Endodermal cell (in vitro differentiated cells): ENCODE results near the gene SSC5D. TPM values are rescaled to one million over a fixed set of nuclear protein-coding genes. Genes with fewer than 3 reads are reported as not detected.

ENCODE experiments used
- DNase-seq: peaks from one replicate; pipeline ENCODE4 v3.0.0-alpha.2; 2017
- H3K27ac ChIP-seq: 2 replicates; pipeline ENCODE4 v1.5.1; 2013; ENCODE audit warnings: mild to moderate bottlenecking, low read depth, low read length, moderate library complexity
- H3K27me3 ChIP-seq: 2 replicates; pipeline ENCODE4 v1.6.1; 2013; ENCODE audit warnings: mild to moderate bottlenecking, low read length, moderate library complexity; ENCODE audit not compliant: insufficient read depth, control insufficient read depth, poor library complexity, severe bottlenecking
- H3K36me3 ChIP-seq: 2 replicates; pipeline ENCODE4 v1.7.0; 2013; ENCODE audit warnings: mild to moderate bottlenecking, low read length, moderate library complexity; ENCODE audit not compliant: control insufficient read depth, insufficient read depth
- H3K4me1 ChIP-seq: one replicate; pipeline ENCODE4 v1.7.0; 2013; ENCODE audit warnings: low read length; ENCODE audit not compliant: control insufficient read depth, insufficient read depth
- H3K4me3 ChIP-seq: 2 replicates; pipeline ENCODE4 v1.5.1; 2013; ENCODE audit warnings: mild to moderate bottlenecking, low read length, moderate library complexity
- H3K9ac ChIP-seq: 2 replicates; pipeline ENCODE4 v1.6.1; 2013; ENCODE audit warnings: mild to moderate bottlenecking, low read length, moderate library complexity; ENCODE audit not compliant: poor library complexity, severe bottlenecking; ENCODE audit errors: extremely low read depth
- H3K9me3 ChIP-seq: 2 replicates; pipeline ENCODE4 v1.6.1; 2013; ENCODE audit warnings: mild to moderate bottlenecking, low read length, moderate library complexity; ENCODE audit not compliant: control insufficient read depth
- H3K27ac Mint-ChIP-seq: 2 replicates; pipeline ENCODE4 v1.8.0; 2020; ENCODE audit warnings: mixed read lengths
- H3K27me3 Mint-ChIP-seq: 2 replicates; pipeline ENCODE4 v1.8.0; 2021; ENCODE audit warnings: mild to moderate bottlenecking, mixed read lengths; ENCODE audit not compliant: insufficient read depth
- H3K36me3 Mint-ChIP-seq: 2 replicates; pipeline ENCODE4 v1.8.0; 2020; ENCODE audit warnings: low read depth, mixed read lengths
- H3K4me1 Mint-ChIP-seq: 2 replicates; pipeline ENCODE4 v1.8.0; 2020; ENCODE audit warnings: mixed read lengths
- H3K4me3 Mint-ChIP-seq: 2 replicates; pipeline ENCODE4 v1.8.0; 2020; ENCODE audit warnings: mild to moderate bottlenecking, moderate library complexity, mixed read lengths
- H3K9me3 Mint-ChIP-seq: 2 replicates; pipeline ENCODE4 v1.8.0; 2020; ENCODE audit warnings: mild to moderate bottlenecking, mixed read lengths
- WGBS, 2 experiments: methylation state at CpG; one replicate each; pipeline versions ENCODE4 v1.1.5 to v1.1.7; 2013; ENCODE audit warnings: missing lambda C conversion rate in 2 of 2, mixed read lengths in 1 of 2; ENCODE audit not compliant: insufficient coverage in 1 of 2, insufficient read length in 1 of 2; 5-methylcytosine and 5-hydroxymethylcytosine counted together
- total RNA-seq, 2 donors: library from RNA; stranded (reverse); fragmentation: NEBNext Ultra II Directional in 1 of 2; extraction: Animal tissue kit (Norgen Biotek cat#: 25700) in 1 of 2; gene quantifications; 2 replicates in 1 of 2; 3 replicates in 1 of 2; pipeline ENCODE4 v1.2.1, GENCODE V29; 2021
- TF ChIP-seq, protein P1 (sequence below): fragments of 200-600 bp; sonication (generic); conservative IDR thresholded peaks from 2 replicates; pipeline ENCODE4 v1.5.0; 2021; ENCODE audit warnings: antibody characterized with exemption, mild to moderate bottlenecking

Gene SSC5D
- total RNA-seq, 2 donors from 2014 or later: 1.4 to 2.4 TPM

GRCh38 chr19:55451163-55451964 is 36.9 kb upstream of the SSC5D start:
- no peak overlapping the region for H3K9ac ChIP-seq
- peaks cover 35% of the 10 kb centered on the region for H3K27me3 Mint-ChIP-seq
- H3K4me3 ChIP-seq: no peak overlapping the region
- TF ChIP-seq, protein P1, sequence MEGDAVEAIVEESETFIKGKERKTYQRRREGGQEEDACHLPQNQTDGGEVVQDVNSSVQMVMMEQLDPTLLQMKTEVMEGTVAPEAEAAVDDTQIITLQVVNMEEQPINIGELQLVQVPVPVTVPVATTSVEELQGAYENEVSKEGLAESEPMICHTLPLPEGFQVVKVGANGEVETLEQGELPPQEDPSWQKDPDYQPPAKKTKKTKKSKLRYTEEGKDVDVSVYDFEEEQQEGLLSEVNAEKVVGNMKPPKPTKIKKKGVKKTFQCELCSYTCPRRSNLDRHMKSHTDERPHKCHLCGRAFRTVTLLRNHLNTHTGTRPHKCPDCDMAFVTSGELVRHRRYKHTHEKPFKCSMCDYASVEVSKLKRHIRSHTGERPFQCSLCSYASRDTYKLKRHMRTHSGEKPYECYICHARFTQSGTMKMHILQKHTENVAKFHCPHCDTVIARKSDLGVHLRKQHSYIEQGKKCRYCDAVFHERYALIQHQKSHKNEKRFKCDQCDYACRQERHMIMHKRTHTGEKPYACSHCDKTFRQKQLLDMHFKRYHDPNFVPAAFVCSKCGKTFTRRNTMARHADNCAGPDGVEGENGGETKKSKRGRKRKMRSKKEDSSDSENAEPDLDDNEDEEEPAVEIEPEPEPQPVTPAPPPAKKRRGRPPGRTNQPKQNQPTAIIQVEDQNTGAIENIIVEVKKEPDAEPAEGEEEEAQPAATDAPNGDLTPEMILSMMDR: no peak
- peaks cover 3% of the 10 kb centered on the region for H3K4me1 Mint-ChIP-seq
- H3K27ac Mint-ChIP-seq: no peak overlapping the region
- 1 to 2% methylated on average over 24 to 77 of the region's 80 CpGs for WGBS, 2 experiments
- DNase-seq: peak; percentile 67
- H3K9me3 Mint-ChIP-seq: no peaks in the 10 kb centered on the region
- H3K36me3 Mint-ChIP-seq: peaks cover 14% of the 10 kb centered on the region
- H3K9me3 ChIP-seq: no peaks in the 10 kb centered on the region
- H3K36me3 ChIP-seq: no peaks in the 10 kb centered on the region
- peaks cover 71% of the 10 kb centered on the region for H3K27me3 ChIP-seq
- peak overlapping the region; percentile 46 for H3K4me3 Mint-ChIP-seq
- H3K27ac ChIP-seq: no peak overlapping the region
- H3K4me1 ChIP-seq: no peaks in the 10 kb centered on the region

DNA sequence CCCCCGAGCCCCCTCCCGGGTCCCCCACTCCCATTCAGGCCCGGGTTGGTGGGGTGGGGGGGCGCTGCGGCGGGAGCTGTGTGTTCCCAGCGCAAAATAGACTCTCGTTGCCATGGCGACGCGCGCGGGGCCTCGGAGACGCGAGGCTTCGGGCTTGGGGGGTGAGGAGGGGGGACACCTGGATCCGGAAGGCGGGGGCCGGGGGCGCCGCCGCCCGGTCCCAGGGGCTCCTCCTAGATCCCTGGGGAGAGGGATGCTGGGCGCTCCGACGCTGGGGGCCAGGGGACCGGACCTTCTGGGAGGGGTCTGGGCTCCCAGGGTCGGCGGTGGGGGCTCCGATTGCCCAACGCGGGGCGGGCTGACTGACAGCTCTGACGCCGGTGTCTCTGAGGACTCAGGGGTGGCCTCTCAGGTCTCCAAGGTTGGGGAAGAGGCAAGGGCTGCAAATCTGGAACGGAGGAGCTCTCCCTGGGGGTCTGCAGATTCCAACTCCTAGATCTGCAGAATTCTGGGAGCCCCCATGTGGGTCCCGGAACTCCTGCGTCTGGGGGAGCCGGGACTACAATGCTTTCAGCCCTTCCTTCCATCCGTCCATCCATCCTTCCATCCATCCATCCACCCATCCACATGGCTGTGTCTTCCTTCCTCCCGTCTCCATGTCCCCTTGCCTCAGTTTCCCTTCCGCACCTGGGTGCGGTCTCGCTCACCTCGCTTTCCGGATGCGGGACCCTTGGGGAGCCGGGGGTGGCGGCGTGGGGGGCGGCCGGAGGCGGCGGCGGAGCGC is 36.1 kb upstream of the SSC5D start:
- DNase-seq: no peak
- peaks cover 3% of the 10 kb centered on the region for H3K4me1 Mint-ChIP-seq
- H3K4me3 ChIP-seq: no peak overlapping the region
- H3K4me1 ChIP-seq: no peaks in the 10 kb centered on the region
- H3K9me3 Mint-ChIP-seq: no peaks in the 10 kb centered on the region
- H3K36me3 Mint-ChIP-seq: peaks cover 20% of the 10 kb centered on the region
- H3K9ac ChIP-seq: no peak overlapping the region
- 8 to 9% methylated on average over 12 to 57 of the region's 57 CpGs for WGBS, 2 experiments
- H3K27me3 Mint-ChIP-seq: peaks cover 35% of the 10 kb centered on the region
- H3K36me3 ChIP-seq: no peaks in the 10 kb centered on the region
- TF ChIP-seq, protein P1: no peak
- no peaks in the 10 kb centered on the region for H3K9me3 ChIP-seq
- no peak overlapping the region for H3K27ac ChIP-seq
- peaks cover 63% of the 10 kb centered on the region for H3K27me3 ChIP-seq
- peak overlapping the region; percentile 46 for H3K4me3 Mint-ChIP-seq
- H3K27ac Mint-ChIP-seq: no peak overlapping the region

- WGBS, 2 experiments: 13% methylated on average over 5 to 33 of the region's 34 CpGs
- Mint-ChIP-seq H3K27me3 (peaks cover 35% of the 10 kb centered on the region), H3K4me3 (no peak overlapping the region), H3K27ac (no peak overlapping the region), H3K9me3 (no peaks in the 10 kb centered on the region), H3K4me1 (peaks cover 3% of the 10 kb centered on the region), H3K36me3 (peaks cover 20% of the 10 kb centered on the region)
- H3K9ac ChIP-seq: no peak overlapping the region
- H3K36me3 ChIP-seq: no peaks in the 10 kb centered on the region
- no peak overlapping the region for H3K4me3 ChIP-seq
- H3K27me3 ChIP-seq: peaks cover 56% of the 10 kb centered on the region
- no peaks in the 10 kb centered on the region for H3K9me3 ChIP-seq
- no peaks in the 10 kb centered on the region for H3K4me1 ChIP-seq
- TF ChIP-seq, protein P1: peak; percentile 14
- DNase-seq: peak; percentile 96
- H3K27ac ChIP-seq: no peak overlapping the region
Measured at GRCh38 chr19:55452749-55453346, 35.4 kb upstream of the SSC5D start.
